Measurements from ENCODE around the gene SYT1.

DNA sequence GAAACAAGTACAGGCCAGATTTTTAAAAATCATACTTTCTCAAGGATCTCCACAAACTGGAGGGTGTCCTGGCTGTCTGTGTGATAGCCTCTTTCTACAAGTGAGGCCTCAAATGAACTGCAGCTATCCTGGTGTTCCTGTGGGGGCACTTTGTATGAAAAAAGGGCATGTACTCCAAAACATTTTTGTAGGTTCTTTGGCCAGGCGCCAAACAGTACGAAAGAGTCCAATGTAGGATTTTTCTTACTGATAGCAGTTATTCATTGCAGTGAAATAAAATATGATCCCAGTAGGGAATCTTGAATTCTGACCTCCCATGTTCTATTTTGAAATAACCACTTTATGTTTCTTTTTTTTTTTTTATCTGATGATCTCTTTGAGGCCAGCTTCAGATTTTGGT is 444.5 kb downstream of the SYT1 start:
- TF ChIP-seq, protein P1, sequence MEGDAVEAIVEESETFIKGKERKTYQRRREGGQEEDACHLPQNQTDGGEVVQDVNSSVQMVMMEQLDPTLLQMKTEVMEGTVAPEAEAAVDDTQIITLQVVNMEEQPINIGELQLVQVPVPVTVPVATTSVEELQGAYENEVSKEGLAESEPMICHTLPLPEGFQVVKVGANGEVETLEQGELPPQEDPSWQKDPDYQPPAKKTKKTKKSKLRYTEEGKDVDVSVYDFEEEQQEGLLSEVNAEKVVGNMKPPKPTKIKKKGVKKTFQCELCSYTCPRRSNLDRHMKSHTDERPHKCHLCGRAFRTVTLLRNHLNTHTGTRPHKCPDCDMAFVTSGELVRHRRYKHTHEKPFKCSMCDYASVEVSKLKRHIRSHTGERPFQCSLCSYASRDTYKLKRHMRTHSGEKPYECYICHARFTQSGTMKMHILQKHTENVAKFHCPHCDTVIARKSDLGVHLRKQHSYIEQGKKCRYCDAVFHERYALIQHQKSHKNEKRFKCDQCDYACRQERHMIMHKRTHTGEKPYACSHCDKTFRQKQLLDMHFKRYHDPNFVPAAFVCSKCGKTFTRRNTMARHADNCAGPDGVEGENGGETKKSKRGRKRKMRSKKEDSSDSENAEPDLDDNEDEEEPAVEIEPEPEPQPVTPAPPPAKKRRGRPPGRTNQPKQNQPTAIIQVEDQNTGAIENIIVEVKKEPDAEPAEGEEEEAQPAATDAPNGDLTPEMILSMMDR (IDR thresholded peaks at IDR 0.05; ENCODE audit: insufficient read depth, low read length): no peak
- TF ChIP-seq GABPA (IDR thresholded peaks at IDR 0.05; ENCODE audit: low read depth): no peak
- TF ChIP-seq, protein P2, sequence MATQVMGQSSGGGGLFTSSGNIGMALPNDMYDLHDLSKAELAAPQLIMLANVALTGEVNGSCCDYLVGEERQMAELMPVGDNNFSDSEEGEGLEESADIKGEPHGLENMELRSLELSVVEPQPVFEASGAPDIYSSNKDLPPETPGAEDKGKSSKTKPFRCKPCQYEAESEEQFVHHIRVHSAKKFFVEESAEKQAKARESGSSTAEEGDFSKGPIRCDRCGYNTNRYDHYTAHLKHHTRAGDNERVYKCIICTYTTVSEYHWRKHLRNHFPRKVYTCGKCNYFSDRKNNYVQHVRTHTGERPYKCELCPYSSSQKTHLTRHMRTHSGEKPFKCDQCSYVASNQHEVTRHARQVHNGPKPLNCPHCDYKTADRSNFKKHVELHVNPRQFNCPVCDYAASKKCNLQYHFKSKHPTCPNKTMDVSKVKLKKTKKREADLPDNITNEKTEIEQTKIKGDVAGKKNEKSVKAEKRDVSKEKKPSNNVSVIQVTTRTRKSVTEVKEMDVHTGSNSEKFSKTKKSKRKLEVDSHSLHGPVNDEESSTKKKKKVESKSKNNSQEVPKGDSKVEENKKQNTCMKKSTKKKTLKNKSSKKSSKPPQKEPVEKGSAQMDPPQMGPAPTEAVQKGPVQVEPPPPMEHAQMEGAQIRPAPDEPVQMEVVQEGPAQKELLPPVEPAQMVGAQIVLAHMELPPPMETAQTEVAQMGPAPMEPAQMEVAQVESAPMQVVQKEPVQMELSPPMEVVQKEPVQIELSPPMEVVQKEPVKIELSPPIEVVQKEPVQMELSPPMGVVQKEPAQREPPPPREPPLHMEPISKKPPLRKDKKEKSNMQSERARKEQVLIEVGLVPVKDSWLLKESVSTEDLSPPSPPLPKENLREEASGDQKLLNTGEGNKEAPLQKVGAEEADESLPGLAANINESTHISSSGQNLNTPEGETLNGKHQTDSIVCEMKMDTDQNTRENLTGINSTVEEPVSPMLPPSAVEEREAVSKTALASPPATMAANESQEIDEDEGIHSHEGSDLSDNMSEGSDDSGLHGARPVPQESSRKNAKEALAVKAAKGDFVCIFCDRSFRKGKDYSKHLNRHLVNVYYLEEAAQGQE (IDR thresholded peaks at IDR 0.05; ENCODE audit: insufficient replicate concordance, low read depth): no peak
- no peak for TF ChIP-seq POLR2AphosphoS5 (IDR thresholded peaks at IDR 0.05; ENCODE audit: low read depth)
- TF ChIP-seq SPI1 (IDR thresholded peaks at IDR 0.05; ENCODE audit: borderline replicate concordance, low read depth): no peak
